ENCODE data around the gene HAGHL.
A peak's percentile ranks its signal among the peaks of the same experiment; 100 is the strongest.

DNA sequence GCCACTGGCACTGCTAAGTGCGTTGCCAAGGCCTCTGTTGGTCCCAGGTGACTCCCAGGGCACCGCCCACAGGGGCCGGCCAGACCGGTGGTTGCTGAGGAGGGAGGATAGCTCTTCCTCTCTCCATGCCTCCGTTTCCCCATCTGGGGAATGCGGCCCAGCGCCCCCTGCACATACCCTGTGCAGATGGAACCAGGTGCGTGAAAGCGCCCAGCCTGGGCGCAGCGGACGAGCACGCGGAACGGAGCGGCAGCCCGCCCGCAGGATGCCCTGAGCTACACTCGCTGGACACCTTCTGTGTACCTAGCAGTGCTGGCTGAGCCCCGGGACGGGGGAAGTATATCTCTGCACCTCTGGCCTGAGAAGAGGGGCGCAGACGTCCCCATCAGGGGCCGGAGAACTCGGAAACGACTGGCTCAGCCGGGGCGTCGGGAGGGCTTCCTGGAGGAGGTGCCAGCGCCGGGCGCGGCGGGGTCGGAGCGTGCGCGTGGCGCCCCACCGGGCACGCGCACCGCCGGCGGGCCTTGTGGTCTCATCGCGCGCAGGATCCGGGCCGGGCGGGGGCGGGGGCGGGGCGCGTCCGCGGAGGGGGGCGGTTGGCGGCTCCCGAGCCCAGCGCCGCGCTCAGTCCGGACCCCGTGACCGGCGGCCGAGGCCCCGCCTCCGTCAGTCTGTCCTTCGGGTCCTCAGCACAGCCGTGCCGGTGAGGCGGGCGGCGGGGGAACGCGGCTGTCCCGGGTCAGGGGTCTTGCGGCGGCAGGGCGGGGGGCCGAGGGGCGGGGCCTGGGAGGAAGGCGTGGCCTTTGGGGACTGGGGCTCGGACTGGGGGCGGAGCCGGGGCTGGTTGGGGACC lies at the start of gene HAGHL, which contains the start of gene CCDC78:
- no peak for TF ChIP-seq CTCF (IDR thresholded peaks at IDR 0.05 in 8 of 11, conservative IDR thresholded peaks at IDR 0.05 in 3 of 11)
- no peak for TF ChIP-seq POLR2A (IDR thresholded peaks at IDR 0.05)
- TF ChIP-seq POLR2AphosphoS5 (IDR thresholded peaks at IDR 0.05), result peak in 2 of 3 donors; percentile 39 to 56

Data from spleen (tissue), 7 donors.